LoVo (cell line): ENCODE measurements around the gene ARHGAP19.
"Not testable (repeated sequence)": the region's sequence is repeated elsewhere in the genome, so short reads cannot be mapped to it uniquely, and the experiment has no call there.

Experiments used
- DNase-seq: peaks from one replicate; pipeline ENCODE4 v3.0.0-alpha.2; 2016; ENCODE audit warnings: low spot score

Gene ARHGAP19

DNA sequence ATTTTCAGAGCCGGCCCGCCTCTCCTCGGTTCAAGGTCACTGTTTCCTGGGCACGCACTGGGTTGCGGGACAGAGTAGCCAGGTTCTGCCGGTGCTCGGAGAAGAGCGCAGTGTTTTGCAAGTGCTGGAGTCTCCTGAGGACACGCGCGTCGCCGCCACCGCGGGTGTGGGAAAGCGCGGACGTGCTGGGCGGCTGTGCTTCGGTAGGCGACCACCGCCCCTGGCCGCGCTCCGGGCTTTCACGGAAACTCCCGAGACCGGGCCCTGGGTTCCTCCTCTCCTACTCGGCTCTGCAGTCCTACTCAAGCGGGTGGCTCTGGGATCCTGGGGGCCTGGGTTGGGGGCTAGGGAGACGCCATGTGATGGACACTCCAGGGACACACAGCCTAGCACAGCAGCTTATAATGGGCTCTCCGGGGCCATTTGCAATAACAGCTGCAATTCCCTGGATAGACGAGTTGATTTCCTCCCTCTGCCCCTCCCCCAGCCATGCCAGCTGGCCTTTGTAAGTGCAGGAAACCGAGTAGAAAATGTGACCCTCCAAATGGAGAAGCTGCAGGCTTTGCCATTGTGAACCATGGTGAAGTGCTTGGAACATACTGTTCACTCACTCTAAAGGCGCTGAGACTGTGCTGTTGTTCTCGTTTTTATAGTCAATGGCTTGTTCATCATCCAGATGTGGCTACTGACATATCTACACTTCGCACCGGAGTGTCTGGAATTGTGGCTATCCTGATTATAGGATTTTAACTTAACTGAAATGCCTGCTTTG, 28.8 kb upstream of the ARHGAP19 start:
- no peak for DNase-seq

- no peak for DNase-seq
Measured at GRCh38 chr10:97320480-97321031, 28.1 kb upstream of the ARHGAP19 start.

- no peak for DNase-seq
Measured at GRCh38 chr10:97319671-97320479, 27.4 kb upstream of the ARHGAP19 start.

- DNase-seq: peak; percentile 86
Measured at GRCh38 chr10:97318772-97319651, 26.6 kb upstream of the ARHGAP19 start, which contains the start of gene FRAT1. TSS of gene FRAT1 (plus strand) at chr10:97319271. CDS start at chr10:97319454, 183 bp downstream.

GRCh38 chr10:97314671-97315070, 22.2 kb upstream of the ARHGAP19 start:
- DNase-seq: no peak

GRCh38 chr10:97312897-97313296, 20.5 kb upstream of the ARHGAP19 start:
- no peak for DNase-seq

- DNase-seq: no peak
Measured at GRCh38 chr10:97311111-97311626, 18.7 kb upstream of the ARHGAP19 start.

GRCh38 chr10:97307866-97308780, 15.7 kb upstream of the ARHGAP19 start:
- DNase-seq: no peak

DNA sequence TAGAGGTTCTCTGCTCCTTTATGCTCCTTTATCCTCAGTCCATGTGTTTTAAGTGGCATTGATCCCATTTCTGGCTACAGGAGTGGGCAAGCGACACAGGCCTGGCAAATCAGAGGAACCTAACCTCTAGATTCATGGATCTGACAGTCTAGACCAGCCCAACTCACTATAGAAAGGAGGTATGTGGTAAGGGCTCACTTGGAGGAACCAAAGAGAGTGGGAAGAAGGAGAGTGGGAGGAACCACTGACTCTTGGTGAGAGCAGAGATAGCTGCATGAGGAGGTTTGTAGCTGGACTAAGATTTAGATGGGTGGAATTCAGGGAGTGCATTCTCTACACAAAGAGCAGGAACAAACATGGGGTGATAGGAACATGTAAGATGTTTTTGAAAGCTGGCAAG, 15.0 kb upstream of the ARHGAP19 start:
- DNase-seq: no peak

- DNase-seq: no peak
Measured at GRCh38 chr10:97302088-97302791, 9.8 kb upstream of the ARHGAP19 start.

DNA sequence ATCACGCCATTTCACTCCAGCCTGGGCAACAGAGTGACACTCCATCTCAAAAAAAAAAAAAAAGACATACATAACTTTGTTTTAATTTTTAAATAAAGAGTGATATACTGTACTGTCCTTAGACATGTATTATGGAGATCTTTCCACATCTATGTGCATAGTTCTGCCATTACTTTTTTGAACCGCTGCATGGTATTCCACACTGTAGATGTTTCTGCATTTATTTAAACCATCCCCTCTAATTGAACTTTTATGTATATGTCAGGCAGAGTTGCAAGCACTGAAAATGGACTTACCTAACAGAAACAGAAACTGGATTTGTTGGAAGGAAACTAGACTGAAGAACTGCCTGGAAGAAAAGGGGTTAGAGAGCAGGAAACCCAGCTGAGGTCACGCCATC, 8.5 kb upstream of the ARHGAP19 start:
- DNase-seq: no peak

DNA sequence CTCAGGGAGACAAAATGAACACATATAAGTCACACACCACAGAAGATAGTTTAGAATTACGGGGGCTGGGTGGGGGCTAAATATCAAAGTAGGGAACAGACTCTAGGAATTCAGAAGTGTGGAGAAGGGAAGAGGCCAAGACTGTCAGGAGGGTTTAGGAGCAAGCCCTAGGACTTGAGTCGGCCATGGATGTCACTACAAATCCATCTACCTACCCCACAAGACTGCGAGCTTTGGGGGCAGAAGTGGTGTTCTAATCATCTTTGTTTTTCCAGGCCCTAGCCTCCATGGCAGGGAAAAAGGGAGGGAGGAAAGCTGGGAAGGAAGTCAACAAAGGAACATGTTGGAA, 5.8 kb upstream of the ARHGAP19 start:
- no peak for DNase-seq

DNA sequence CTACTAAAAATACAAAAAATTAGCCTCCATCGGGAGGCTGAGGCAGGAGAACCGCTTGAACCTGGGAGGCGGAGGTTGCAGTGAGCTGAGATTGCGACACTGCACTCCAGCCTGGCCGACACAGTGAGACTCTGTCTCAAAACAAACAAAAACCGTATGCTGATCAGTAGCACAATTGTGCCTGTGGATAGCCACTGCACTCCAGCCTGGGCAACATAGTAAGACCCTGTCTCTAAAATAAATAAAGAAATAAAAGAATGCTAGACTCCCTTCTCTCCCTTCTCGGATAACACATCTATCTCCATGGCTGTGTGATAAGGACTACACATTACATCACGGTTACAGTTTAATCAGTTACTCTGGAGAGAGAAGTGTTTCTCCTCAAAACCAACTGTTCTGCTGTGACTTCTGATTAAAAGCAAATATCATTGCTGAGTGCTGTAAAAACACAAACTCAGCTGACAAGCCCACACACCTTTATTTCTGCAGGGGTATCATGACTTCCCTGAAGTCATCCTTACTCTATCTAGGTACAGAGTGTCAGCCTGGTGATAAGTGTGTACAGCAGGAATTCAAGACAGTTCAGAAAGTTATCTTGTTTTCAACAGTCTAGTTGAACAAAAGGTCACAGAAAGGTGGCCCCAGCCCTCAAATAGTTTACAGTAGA, 5.3 kb upstream of the ARHGAP19 start:
- DNase-seq: no peak

DNA sequence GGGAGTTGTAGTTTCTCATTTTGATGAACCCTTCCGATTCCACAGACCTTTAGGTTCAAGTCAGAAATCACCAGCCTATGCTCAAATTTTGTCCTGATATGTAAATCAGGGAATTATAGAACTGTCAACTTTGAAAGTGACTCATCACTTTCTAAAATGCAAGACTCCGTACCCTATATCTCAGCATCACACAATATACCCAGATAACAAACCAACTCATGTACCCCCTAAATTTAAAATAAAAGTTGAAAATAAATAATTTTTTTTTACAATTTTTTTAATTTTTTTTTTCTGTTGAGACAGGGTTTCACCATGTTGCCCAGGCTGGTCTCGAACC, 393 bp upstream of the ARHGAP19 start:
- DNase-seq: no peak

DNA sequence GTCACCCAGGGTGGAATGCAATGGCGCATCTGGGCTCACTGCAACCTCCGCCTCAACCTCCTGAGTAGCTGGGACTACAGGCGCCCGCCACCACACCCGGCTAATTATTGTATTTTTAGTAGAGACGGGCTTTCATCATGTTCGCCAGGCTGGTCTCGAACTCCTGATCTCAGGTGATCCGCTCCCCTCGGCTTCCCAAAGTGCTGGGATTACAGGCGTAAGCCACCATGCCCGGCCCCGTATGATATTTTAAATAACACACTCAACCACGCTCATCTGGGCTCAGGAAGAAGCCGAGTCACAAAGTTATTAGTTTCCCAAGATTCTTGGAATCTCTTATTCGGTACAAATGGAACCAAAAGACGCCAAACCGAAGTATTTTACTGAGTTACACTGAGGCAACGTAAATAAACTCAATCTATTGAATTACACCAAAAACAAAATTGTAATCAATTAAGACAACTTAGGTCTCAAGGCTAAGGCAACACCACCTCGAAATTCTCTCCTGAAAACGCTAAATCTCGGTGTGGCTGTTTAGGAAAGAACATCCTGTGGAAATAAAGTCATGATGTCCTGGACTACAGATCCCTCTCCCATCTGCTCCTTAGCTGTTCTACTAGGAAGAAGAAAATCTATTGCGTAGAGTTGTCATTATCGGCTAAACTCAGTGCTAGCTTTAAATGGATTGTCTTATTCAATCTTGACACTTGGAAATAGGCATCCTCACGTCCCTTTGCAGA, 910 bp downstream of the ARHGAP19 start:
- no peak for DNase-seq

DNA sequence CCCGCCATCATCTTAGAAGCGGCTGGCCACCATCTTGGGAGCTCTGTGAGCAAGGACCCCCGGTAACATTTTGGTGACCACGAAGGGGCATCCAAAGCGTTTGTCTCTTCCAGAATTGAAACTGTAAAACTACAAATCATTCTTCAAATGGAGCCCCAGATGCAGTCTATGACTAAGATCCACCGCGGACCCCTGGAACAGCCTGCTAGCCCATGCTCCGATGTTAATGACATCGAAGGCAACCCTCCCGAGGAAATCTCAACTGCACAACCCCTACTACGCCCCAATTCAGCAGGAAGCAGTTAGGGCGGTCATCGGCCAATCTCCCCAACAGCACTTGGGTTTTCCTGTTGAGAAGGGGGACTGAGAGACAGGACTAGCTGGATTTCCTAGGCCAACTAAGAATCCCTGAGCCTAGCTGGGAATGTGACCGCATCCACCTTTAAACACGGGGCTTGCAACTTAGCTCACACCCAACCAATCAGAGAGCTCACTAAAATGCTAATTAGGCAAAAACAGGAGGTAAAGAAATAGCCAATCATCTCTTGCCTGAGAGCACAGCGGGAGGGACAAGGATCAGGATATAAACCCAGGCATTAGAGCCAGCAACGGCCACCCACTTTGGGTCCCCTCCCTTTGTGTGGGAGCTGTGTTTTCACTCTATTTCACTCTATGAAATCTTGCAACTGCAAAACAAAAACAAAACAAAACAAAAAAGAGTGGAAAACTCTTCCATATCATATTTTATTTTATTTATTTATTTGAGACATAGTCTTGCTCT, 1.7 kb downstream of the ARHGAP19 start:
- not testable (repeated sequence) for DNase-seq

GRCh38 chr10:97290076-97290475, 2.4 kb downstream of the ARHGAP19 start:
- DNase-seq: not testable (repeated sequence)

- DNase-seq: no peak
Measured at GRCh38 chr10:97280783-97281182, 11.7 kb downstream of the ARHGAP19 start.
